NCI-H2227 (cell line): ENCODE data around the gene BRMS1L.
"Not testable (repeated sequence)": the region's sequence is repeated elsewhere in the genome, so short reads cannot be mapped to it uniquely, and the experiment has no call there.

Experiments used
- DNase-seq: peaks from one replicate; lab custom pipeline; 2025; ENCODE audit not compliant: unreplicated experiment; lab: John Stamatoyannopoulos, UW

Gene BRMS1L

DNA sequence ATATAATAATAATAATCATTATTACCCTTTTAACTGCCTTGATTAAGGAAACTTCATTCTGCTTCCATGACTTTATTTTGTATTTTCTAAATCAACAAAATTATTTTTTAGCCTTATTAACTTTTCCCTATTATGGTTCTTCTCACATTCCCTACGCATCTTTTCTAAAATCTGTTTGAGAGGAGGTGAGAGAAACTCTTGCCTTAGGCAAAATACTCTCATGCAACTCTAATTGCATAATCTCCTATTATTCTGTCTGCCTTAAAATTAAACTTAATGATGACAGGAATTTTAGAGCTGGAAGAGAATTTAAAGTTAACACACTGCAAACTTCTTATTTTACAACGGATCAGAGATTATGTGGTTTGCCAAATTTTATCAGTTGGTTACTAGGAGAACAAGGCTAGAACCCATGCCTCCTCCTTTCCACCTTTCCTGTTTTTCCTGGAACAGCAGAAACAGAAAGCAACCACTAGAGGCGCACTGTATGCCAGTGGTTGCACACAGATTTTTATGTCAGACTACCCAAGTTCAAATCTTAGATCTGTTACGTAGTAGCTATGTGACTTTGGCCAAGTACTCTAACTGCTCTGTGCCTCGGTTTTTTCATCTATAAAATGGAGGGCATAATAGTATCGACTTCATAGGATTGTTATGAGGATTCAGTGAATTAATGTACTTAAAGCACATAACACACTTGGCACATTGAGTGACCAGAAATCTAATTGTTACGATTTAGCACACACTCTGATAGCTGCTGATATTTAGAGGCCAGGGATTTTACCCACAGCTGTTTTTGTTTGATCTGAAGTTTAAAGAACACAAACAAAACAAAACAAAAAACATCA, 4.3 kb upstream of the BRMS1L start:
- peak; percentile 49 for DNase-seq

DNA sequence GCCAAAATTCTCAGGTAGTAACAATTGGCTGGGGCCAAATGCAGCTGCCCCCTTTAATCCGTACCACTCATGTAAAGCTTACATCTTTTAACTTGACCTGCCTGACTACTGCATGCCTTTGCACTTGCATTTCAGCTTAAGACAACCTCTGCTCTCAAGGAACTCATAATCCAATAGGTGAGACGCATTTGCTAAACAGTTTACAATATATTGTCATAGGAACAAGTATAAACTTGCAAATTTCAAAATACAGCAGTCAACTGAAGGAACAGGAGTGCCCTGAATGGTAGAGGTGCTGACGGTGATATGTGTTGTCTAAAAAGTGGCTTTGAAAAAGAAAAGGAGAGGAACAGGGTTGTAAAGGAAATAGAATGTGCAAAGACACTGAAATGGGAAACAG, 3.6 kb upstream of the BRMS1L start:
- no peak for DNase-seq

GRCh38 chr14:35824446-35825165, 1.5 kb upstream of the BRMS1L start:
- DNase-seq, result not testable (repeated sequence)

GRCh38 chr14:35825968-35826217, 245 bp upstream of the BRMS1L start:
- DNase-seq, result no peak

GRCh38 chr14:35826952-35827416, 846 bp downstream of the BRMS1L start:
- no peak for DNase-seq

DNA sequence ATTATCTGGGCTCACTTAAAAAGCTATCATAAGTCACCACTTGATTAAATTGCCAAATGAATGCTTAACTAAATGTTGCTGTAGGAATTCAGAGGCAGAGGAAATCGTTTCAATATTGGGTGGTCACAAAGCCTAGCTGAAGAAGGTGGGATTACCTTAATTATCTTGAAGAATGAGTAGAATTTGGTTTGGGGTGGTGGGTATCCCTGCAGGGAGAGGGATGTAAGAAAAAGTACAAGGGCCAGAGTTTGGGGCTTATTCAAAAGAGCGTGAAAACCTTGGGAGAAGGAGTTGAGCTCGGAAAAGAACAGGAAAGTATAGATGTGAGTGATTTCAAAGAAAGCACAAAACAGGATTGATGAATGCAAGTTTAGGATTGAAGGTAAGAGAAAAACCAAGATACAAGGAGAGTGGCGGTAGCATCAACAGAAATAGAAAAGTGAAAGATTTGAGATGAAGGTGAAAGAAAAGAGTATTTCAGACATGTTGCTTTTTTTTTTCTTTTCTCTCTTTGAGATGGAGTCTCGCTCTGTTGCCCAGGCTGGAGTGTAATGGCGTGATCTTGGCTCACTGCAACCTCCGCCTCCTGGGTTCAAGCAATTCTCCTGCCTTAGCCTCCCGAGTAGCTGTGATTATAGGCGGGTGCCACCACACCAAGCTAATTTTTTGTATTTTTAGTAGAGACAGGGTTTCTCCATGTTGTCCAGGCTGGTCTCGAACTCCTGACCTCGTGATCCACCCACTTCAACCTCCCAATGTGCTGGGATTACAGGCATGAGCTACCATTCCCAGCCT, 1.7 kb downstream of the BRMS1L start:
- DNase-seq, result no peak

- DNase-seq, result no peak
Observed at GRCh38 chr14:35829449-35829848, 3.3 kb downstream of the BRMS1L start.

DNA sequence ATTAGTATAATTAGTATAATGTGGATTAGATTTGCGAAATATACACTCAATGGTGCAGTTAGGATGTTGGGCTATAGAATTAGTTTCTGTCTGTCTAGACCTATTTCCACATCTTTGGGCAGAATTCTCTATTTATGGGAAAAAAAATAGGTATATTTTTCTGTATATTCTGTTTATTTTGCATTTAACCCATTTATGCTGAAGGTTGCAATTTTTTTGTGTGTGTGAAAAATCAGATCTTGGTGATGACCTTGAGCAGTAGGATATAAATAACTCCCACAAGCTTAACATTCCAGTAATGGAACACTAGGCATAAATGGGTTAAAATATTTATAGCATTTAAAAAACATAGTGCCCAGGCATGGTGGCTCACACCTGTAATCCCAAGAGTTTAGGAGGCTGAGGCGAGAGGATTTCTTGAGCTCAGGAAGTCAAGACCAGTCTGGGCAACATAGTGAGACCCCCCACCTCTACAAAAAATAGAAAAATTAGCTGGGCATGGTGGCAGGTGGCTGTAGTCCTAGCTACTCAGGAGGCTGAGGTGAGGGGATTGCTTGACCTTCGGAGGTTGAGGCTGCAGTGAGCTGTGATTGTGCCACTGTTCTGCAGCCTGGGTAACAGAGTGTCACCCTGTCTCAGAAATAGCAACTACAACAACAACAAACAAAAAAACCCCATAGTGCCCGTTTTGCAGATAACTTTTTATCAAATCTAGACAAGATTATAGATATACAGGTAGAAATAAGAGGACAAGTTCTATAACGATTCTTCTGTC, 9.3 kb downstream of the BRMS1L start:
- no peak for DNase-seq

- DNase-seq, result not testable (repeated sequence)
Observed at GRCh38 chr14:35841704-35842103, 15.6 kb downstream of the BRMS1L start.

GRCh38 chr14:35842245-35842644, 16.1 kb downstream of the BRMS1L start:
- not testable (repeated sequence) for DNase-seq

- DNase-seq, result no peak
Observed at GRCh38 chr14:35844494-35844893, 18.4 kb downstream of the BRMS1L start.

- no peak for DNase-seq
Observed at GRCh38 chr14:35847636-35848035, 21.5 kb downstream of the BRMS1L start.

DNA sequence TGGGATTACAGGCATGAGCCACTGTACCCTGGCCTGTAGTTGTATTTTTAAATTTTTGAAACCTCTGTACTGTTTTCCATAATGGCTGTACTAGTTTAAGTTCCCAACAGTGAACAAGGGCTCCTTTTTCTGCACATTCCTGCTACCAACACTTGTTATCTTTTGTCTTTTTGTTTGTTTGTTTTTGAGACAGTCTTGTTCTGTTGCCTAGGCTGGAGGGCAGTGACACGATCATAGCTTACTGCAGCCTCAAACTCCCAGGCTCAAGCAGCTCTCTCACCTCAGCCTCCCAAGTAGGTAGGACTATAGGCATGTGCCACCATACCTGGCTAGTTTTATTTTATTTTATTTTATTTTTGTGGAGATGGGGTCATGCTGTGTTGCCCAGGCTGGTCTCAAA, 23.0 kb downstream of the BRMS1L start:
- DNase-seq, result no peak

DNA sequence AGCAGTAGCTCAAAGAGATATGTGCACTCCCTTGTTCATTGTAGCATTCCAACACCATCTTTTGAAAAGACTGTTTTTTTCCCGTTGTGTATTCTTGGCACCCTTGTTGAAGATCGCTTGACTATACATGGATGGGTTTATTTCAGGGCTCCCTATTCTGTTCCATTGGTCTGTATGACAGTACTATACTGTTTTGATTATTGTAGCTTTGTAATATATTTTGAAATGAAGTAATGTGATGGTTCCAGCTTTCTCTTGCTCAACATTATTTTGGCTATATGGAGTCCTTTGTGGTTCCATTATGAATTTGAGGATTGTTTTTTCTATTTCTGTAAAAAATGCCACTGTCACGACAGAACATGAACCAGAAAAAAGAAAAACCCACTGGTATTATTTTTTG, 25.7 kb downstream of the BRMS1L start:
- no peak for DNase-seq

- DNase-seq, result no peak
Observed at GRCh38 chr14:35853225-35853624, 27.1 kb downstream of the BRMS1L start.

- DNase-seq, result no peak
Observed at GRCh38 chr14:35854696-35855270, 28.6 kb downstream of the BRMS1L start.

GRCh38 chr14:35855876-35856481, 29.8 kb downstream of the BRMS1L start:
- peak; percentile 11 for DNase-seq

DNA sequence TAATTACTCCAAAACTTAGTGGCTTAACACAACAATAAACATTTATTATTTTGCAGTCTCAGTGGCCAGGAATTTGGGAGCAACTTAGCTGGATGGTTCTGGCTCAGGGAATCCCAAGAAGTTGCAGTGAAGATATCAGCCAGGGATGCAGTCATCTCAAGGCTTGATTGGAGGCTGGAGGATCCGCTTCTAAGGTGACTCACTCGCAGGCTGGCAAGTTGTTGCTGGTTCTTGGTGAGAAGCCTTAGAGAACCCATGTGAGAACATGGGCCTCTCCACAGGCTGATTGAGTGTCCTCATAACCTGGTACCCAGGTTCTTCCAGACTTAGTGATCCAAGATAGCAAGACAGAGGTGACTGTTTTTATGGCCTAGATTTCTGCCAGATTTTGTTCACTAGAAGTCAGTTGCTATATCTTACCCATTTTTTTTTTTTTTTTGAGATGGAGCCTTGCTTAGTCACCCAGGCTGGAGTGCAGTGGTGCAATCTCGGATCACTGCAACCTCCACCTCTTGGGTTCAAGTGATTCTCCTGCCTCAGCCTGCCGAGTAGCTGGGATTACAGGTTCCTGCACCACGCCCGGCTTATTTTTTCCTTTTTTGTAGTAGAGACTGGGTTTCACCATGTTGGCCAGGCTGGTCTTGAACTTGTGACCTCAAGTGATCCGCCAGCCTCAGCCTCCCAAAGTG, 32.5 kb downstream of the BRMS1L start:
- DNase-seq, result no peak

DNA sequence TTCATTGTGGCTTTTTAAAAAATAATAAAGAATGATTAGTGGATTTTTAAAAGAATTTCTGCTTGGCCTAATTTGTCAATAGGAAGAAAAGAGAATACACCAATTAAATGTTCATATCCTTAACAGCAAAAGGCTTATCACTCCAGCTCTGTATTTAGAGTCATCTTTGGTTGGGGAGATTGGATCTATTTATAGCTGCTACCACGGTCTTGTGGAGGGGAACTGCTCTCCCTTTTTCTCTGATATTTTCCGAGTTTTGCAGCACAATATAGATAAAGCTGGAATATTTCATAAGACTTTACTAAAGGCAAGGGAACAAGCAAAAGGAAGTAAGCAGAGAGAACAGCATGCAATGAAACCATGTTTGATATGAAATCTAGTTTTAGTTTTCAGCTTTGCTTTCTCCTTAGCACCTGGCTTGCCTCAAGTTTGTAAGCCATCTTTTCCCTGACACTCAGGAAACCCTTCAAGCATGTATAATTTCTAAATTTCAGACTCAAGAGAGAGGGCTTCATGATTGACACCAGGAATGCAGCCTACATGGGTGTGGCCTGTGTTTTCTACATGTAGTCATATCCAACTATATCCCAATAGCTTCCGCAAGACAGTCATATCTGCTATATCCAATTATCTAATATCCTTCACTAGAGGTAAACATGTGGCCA, 35.2 kb downstream of the BRMS1L start:
- peak; percentile 41 for DNase-seq
